ENCODE data around the gene IL4R.

DNA sequence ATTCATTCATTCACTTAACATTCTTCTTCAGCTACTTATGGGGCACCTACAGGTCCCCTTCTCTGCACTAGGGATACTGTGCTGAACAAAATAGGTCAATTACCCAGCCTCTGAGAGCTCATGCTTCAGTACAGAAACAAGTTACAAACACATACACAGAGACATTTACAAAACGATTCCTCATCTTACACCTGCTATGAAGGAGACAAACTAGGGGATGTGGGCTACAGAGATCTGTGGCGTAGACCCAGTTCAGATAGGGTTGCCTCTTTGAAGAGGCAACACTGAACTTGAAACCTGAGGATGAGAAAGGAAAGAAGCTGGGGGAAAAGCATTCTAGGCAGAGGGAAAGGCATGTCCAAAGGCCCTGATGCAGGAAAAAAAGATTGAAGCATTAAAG is 93.4 kb downstream of the IL4R start:
- TF ChIP-seq, protein P1, sequence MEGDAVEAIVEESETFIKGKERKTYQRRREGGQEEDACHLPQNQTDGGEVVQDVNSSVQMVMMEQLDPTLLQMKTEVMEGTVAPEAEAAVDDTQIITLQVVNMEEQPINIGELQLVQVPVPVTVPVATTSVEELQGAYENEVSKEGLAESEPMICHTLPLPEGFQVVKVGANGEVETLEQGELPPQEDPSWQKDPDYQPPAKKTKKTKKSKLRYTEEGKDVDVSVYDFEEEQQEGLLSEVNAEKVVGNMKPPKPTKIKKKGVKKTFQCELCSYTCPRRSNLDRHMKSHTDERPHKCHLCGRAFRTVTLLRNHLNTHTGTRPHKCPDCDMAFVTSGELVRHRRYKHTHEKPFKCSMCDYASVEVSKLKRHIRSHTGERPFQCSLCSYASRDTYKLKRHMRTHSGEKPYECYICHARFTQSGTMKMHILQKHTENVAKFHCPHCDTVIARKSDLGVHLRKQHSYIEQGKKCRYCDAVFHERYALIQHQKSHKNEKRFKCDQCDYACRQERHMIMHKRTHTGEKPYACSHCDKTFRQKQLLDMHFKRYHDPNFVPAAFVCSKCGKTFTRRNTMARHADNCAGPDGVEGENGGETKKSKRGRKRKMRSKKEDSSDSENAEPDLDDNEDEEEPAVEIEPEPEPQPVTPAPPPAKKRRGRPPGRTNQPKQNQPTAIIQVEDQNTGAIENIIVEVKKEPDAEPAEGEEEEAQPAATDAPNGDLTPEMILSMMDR (conservative IDR thresholded peaks at IDR 0.05; ENCODE audit: low read depth, low read length), result no peak
- no peak for TF ChIP-seq EZH2phosphoT487 (IDR thresholded peaks at IDR 0.05; ENCODE audit: borderline replicate concordance, low read length)
- no peak for TF ChIP-seq EZH2 (IDR thresholded peaks at IDR 0.05; ENCODE audit: low read length, unreplicated experiment)

Measured in PC-3 (cell line).